Activated naive CD8-positive, alpha-beta T cell (primary cell): Measurements from ENCODE around the gene ASB15.

Experiments used
- H3K27ac Mint-ChIP-seq: one replicate; pipeline ENCODE4 v1.8.0; 2021; ENCODE audit warnings: mixed read lengths
- H3K27me3 Mint-ChIP-seq: one replicate; pipeline ENCODE4 v1.8.0; 2021; ENCODE audit warnings: mixed read lengths
- H3K36me3 Mint-ChIP-seq: one replicate; pipeline ENCODE4 v1.8.0; 2021; ENCODE audit warnings: mixed read lengths
- H3K4me1 Mint-ChIP-seq: one replicate; pipeline ENCODE4 v1.8.0; 2021; ENCODE audit warnings: low read depth, mixed read lengths
- H3K4me3 Mint-ChIP-seq: one replicate; pipeline ENCODE4 v1.8.0; 2021; ENCODE audit warnings: mild to moderate bottlenecking, mixed read lengths
- H3K9me3 Mint-ChIP-seq: one replicate; pipeline ENCODE4 v1.8.0; 2021; ENCODE audit warnings: low read depth, mixed read lengths

ASB15 gene

DNA sequence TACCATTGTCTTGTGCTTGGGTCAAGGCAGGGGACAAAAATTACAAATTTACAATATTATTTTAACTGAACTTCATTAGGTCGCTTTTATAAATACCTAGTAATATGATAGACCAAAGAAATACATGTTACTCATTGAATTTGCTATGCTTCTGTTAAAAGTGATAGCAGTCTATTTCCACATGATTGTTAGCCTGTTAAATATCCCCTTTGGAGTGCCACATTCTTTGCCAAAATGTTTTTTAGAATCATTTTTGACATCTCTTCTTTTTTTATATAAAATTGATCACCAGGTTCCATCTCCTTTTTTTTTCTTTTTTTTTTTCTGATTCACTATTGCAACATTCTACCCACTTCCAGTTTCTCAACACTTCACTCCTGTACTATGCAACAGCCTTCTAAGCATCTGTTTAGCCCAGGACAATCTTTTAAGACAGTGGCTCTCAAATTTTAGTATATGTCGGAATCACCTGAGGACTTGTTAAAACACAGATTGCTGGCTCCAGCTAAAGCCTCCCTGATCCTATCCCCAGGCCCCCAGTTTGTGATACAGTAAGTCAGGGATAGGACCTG is 27.6 kb upstream of the ASB15 start:
- no peaks in the 10 kb centered on the region for H3K36me3 Mint-ChIP-seq
- H3K27ac Mint-ChIP-seq, result no peak overlapping the region
- no peaks in the 10 kb centered on the region for H3K4me1 Mint-ChIP-seq
- no peaks in the 10 kb centered on the region for H3K9me3 Mint-ChIP-seq
- peaks cover 9% of the 10 kb centered on the region for H3K27me3 Mint-ChIP-seq
- no peak overlapping the region for H3K4me3 Mint-ChIP-seq

DNA sequence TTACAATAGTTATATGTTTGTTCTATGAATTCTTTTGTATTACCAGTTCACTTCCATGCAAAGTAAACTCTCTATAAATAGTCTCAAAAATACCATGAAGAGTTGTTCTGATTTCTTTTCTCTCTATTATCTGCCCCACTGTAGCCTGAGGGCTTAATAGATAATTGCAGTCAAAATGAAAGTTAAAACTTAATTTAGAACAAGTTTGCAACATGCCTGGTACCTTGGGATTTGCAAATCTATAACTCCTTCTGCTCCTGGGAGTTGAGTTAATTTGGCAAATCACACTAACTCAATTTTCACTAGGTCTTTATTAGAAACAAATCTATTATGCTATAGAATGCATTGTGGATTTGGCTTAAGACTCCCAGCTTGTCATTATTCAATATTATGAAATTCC is 22.2 kb upstream of the ASB15 start:
- H3K4me3 Mint-ChIP-seq, result no peak overlapping the region
- no peaks in the 10 kb centered on the region for H3K36me3 Mint-ChIP-seq
- no peaks in the 10 kb centered on the region for H3K4me1 Mint-ChIP-seq
- peaks cover 17% of the 10 kb centered on the region for H3K27me3 Mint-ChIP-seq
- H3K27ac Mint-ChIP-seq, result no peak overlapping the region
- no peaks in the 10 kb centered on the region for H3K9me3 Mint-ChIP-seq

DNA sequence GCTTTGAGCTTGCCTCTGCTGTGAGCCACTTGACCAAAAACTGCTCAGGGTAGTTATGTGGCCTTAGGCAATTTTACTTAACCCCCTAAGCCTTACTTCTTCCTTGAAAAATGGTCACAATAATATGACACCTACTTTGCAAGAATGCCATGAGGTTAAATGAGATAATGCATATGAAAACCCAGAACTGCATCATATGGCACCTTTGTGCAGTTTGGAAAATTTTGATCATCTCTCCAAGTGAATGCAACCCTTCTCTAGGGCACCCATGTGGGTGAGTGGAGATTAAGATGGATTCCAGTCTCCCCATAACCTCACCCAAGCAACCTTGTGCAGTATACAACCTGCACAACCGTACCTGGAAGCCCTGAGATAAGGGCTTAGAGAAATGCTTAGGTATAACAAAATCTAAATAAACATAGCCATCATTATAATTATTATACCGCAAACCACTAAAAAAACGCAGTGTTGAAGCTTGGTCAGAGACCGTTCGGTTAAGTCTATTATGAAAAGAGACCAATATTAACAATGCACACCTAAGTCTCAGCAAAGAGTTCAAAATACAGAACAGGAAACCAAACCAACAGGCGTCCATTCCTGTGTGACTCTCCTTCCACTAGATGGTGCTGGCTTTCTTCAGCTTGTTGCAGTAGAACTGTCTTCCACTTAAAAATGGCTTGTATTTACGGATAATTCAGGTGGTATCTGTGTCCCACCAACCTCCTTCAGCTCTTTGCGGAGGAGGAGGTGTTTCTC is 21.0 kb upstream of the ASB15 start:
- H3K27ac Mint-ChIP-seq, result no peak overlapping the region
- no peaks in the 10 kb centered on the region for H3K9me3 Mint-ChIP-seq
- no peaks in the 10 kb centered on the region for H3K4me1 Mint-ChIP-seq
- peaks cover 13% of the 10 kb centered on the region for H3K27me3 Mint-ChIP-seq
- H3K36me3 Mint-ChIP-seq, result no peaks in the 10 kb centered on the region
- H3K4me3 Mint-ChIP-seq, result no peak overlapping the region

DNA sequence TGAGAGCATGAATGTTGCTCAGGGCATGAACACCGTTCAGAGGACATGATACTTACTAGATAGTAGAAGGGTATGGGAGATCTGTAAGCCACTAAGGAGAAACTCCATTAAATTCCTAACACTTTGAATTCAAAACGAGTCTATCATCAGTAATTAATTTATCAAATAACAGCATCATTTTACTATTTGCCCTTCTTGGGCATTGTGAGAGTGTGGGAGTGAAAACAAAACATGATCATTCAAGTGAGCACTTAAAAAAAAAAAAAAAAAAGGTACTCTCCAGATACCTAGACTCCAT is 20.5 kb upstream of the ASB15 start:
- H3K4me3 Mint-ChIP-seq, result no peak overlapping the region
- no peaks in the 10 kb centered on the region for H3K4me1 Mint-ChIP-seq
- H3K27ac Mint-ChIP-seq, result no peak overlapping the region
- H3K36me3 Mint-ChIP-seq, result no peaks in the 10 kb centered on the region
- no peaks in the 10 kb centered on the region for H3K9me3 Mint-ChIP-seq
- peaks cover 13% of the 10 kb centered on the region for H3K27me3 Mint-ChIP-seq

DNA sequence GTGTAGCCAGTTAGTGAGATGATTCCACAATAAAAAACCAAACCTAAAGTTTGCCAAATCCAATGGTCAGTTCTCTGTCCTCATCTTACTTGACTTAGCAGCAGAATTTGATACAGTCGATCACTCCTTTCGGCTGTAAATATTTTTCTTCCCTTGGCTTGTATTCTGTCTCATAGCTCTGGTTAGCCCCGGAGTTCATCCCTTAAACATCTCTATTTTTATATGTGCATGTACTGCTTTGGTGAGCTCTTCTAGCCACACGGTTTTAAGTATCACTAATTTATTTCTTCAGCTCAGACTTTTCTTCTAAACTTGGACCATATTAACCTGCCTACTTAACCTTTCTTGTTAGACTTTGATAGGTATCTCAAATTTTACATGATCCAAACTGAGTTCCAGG is 17.8 kb upstream of the ASB15 start:
- Mint-ChIP-seq H3K4me1 (no peaks in the 10 kb centered on the region), H3K27ac (no peak overlapping the region), H3K36me3 (no peaks in the 10 kb centered on the region), H3K4me3 (no peak overlapping the region), H3K9me3 (no peaks in the 10 kb centered on the region), H3K27me3 (peaks cover 9% of the 10 kb centered on the region)

DNA sequence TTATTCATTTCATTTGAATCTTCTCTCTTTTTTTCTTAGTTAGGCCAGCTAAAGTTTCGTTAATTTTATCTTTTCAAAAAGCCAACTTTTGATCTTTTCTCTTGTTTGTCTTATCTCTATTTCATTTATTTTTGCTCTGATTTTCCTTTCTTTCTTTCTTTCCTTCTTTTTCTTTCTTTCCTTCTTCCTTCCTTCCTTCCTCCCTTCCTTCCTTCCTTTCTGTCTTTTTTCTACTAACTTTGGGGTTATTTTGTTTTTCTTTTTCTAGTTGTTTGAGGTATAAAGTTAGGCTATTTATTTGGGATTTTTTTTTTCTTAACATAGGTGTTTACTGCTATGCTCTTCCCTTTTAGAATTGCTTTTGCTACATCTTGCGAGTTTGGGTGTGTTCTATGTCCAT is 13.2 kb upstream of the ASB15 start:
- no peaks in the 10 kb centered on the region for H3K36me3 Mint-ChIP-seq
- H3K27me3 Mint-ChIP-seq, result peaks cover 18% of the 10 kb centered on the region
- H3K4me3 Mint-ChIP-seq, result no peak overlapping the region
- H3K27ac Mint-ChIP-seq, result no peak overlapping the region
- H3K4me1 Mint-ChIP-seq, result no peaks in the 10 kb centered on the region
- no peaks in the 10 kb centered on the region for H3K9me3 Mint-ChIP-seq

DNA sequence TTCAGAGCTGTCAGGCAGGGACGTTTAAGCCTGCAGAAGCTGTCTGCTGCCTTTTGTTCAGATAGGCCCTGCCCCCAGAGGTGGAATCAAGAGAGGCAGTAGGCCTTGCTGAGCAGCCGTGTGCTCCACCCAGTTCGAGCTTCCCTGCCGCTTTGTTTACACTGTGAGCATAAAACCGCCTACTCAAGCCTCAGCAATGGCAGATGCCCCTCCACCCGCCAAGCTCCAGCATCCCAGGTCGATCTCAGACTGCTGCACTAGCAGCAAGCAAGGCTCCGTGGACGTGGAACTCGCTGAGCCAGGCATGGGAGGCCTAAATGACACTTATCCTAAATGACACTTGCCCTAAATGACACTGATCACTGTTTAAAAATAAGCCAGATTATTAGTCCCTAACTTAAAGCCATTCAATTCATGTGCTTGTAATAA is 6.8 kb upstream of the ASB15 start:
- H3K27me3 Mint-ChIP-seq, result peaks cover 26% of the 10 kb centered on the region
- no peaks in the 10 kb centered on the region for H3K4me1 Mint-ChIP-seq
- no peak overlapping the region for H3K4me3 Mint-ChIP-seq
- no peak overlapping the region for H3K27ac Mint-ChIP-seq
- no peaks in the 10 kb centered on the region for H3K36me3 Mint-ChIP-seq
- no peaks in the 10 kb centered on the region for H3K9me3 Mint-ChIP-seq

DNA sequence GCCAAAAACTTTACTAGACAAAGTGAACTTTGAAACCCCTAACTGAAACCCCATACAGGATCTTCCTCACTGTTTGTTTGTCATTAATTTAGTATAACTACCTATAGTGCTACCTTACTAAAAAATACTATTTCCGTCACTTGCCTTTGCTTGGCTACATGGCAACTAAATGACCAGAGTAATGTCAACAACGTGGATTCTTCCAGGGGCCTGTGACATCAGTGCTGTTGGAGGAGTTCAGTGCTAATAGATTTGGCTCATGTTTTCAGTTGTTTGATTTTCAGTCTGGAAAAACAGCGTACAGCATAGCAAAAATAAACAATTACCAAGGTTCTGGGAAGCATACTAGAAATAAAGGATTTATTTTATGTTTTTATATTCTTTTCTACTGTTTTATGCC is 3.0 kb upstream of the ASB15 start:
- H3K4me3 Mint-ChIP-seq, result no peak overlapping the region
- no peaks in the 10 kb centered on the region for H3K9me3 Mint-ChIP-seq
- H3K27ac Mint-ChIP-seq, result no peak overlapping the region
- H3K4me1 Mint-ChIP-seq, result no peaks in the 10 kb centered on the region
- peaks cover 9% of the 10 kb centered on the region for H3K27me3 Mint-ChIP-seq
- no peaks in the 10 kb centered on the region for H3K36me3 Mint-ChIP-seq

DNA sequence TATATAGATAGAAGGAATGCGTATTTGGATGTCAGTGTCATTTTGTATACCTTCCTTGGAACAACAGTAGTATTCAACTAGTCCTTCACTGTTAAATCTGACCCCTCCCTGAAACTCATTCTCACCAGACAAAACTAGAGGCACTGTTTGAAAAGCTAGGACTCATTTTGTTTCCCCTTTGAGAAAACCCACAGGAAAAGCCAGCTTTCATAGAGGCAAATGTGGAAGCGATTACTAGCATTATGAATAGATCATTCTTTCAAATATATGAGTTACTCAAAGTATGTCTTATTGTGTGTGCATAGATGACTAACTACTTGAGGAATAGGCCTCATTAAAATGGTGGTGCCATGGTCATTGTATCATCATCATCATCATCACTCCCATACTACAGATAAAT is 1.9 kb upstream of the ASB15 start:
- Mint-ChIP-seq H3K27ac (no peak overlapping the region), H3K4me1 (no peaks in the 10 kb centered on the region), H3K36me3 (no peaks in the 10 kb centered on the region), H3K27me3 (peaks cover 6% of the 10 kb centered on the region), H3K4me3 (no peak overlapping the region), H3K9me3 (no peaks in the 10 kb centered on the region)

DNA sequence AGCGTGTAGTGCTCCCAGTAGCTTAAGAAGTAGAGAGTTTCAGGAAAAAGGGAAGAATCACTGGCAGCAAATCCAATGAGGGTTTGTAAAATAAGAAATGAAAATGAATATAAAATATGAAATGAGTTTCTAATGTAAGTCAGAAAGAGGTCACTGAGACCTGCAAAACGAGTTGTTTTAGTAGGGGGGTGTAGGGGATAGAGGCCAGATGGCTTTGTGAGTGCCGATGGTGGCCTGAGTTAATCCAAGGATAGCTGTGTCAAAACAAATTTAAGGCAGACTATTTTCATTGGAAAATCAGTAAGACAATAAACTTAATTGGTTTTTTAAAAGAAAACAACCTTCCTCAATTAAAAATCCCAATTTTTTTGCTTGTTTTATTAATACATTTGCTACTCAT is 745 bp upstream of the ASB15 start:
- H3K27me3 Mint-ChIP-seq, result peaks cover 4% of the 10 kb centered on the region
- no peak overlapping the region for H3K4me3 Mint-ChIP-seq
- no peaks in the 10 kb centered on the region for H3K9me3 Mint-ChIP-seq
- no peak overlapping the region for H3K27ac Mint-ChIP-seq
- no peaks in the 10 kb centered on the region for H3K4me1 Mint-ChIP-seq
- H3K36me3 Mint-ChIP-seq, result no peaks in the 10 kb centered on the region

DNA sequence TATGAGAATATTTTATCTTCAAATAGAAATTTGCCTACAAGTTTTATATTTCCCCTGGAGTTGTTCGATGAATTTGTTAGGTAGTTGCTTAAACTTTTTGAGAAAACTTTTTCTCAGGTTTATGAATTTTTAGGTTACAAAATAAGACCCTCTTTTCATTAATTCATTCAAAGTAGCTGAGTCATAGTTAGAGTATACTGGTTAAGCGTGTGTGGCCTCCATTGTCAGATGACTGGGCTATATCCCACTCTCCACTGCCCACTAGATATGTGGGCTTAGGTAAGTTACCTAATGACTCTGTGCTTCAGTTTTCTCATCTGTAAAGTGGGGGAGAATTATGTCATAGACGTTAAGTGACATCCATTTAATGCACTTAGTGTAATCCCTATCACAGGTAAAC is 1.0 kb downstream of the ASB15 start:
- H3K4me1 Mint-ChIP-seq, result no peaks in the 10 kb centered on the region
- H3K27ac Mint-ChIP-seq, result no peak overlapping the region
- no peak overlapping the region for H3K4me3 Mint-ChIP-seq
- no peaks in the 10 kb centered on the region for H3K36me3 Mint-ChIP-seq
- peaks cover 4% of the 10 kb centered on the region for H3K27me3 Mint-ChIP-seq
- no peaks in the 10 kb centered on the region for H3K9me3 Mint-ChIP-seq

DNA sequence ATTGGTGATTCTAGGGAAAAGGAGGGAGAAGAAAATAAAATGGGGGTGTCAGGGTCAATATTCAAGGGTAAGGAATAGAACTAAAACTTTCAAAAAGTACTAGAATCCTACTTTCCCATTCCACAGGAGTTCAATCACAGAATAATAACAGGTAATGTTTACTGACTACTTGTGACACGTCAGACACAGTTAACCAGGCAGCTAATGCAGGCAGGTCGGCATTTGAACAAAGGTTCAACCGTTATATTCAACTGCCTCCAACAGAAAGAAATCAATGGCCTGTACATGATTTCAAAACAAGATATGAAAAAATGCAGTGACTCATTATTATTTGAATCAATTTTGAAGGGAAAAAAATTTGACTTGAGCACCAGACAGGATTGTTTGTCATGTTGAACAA is 3.1 kb downstream of the ASB15 start:
- Mint-ChIP-seq H3K27ac (no peak overlapping the region), H3K4me1 (no peaks in the 10 kb centered on the region), H3K9me3 (no peaks in the 10 kb centered on the region), H3K36me3 (no peaks in the 10 kb centered on the region), H3K4me3 (no peak overlapping the region), H3K27me3 (no peaks in the 10 kb centered on the region)

DNA sequence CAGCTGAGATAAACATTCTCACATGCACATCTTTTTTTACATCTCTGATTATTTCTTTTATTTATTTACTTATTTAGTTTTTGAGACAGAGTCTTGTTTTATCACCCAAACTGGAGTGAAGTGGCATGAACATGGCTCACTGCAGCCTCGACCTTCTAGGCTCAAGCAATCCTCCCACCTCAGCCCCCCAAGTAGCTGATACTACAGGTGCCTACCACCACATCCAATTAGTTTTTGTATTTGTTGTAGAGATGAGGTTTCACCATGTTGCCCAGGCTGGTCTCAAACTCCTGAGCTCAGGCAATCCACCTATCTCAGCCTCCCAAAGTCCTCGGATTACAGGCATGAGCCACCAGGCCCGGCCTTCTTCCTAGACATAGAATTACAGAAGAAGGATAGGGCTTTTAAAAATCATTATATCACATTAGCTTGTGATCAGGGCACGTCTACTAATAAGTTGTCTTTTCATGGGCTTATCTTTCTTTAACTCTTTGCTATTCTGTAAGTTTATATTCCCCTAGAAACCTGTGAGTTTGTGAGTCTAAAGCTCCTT is 5.9 kb downstream of the ASB15 start:
- H3K27me3 Mint-ChIP-seq, result peaks cover 5% of the 10 kb centered on the region
- no peaks in the 10 kb centered on the region for H3K9me3 Mint-ChIP-seq
- no peaks in the 10 kb centered on the region for H3K36me3 Mint-ChIP-seq
- no peak overlapping the region for H3K27ac Mint-ChIP-seq
- H3K4me1 Mint-ChIP-seq, result no peaks in the 10 kb centered on the region
- no peak overlapping the region for H3K4me3 Mint-ChIP-seq

DNA sequence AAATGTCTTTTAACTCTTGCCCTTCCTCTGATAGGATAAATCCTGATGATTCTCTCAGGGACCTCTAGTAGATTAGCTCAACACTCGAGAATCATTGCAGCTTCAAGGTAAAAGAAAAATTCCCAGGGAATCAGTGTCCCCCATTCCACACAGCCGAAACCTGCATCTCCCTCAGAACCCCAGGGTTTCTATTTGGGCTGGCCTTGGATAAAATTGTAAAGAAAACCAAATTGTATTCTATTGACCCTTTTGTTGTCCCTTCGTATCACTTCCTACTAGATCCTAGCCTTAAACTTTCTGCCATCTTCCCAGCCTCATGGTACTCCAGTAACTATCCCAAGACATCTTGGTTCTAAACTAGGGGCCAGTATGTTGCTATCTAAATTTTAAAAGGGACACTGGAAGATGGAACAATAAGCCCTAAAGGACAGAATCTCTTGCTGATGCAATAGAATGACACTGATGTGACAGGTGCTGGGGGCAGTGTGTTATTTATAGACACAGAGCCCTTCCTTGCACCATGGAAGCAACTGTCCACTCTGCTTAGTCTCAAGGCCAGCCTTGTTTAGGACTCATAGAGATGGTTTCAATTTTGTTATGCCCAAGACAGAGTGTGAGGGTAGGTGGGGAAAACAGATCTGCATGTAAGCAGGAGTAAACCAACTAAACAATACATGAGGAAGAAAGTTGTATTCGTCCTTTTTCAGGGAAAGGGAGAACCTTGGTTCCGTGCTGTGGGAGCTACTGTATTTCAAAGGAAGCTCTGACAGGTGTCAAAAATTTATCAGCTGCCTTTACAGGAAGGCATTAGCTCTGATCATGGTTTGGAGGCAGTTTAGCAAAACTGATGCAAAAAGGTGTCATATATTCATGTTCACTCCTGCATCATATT is 7.6 kb downstream of the ASB15 start:
- Mint-ChIP-seq H3K27ac (no peak overlapping the region), H3K27me3 (peaks cover 5% of the 10 kb centered on the region), H3K4me3 (no peak overlapping the region), H3K9me3 (no peaks in the 10 kb centered on the region), H3K36me3 (no peaks in the 10 kb centered on the region), H3K4me1 (no peaks in the 10 kb centered on the region)

DNA sequence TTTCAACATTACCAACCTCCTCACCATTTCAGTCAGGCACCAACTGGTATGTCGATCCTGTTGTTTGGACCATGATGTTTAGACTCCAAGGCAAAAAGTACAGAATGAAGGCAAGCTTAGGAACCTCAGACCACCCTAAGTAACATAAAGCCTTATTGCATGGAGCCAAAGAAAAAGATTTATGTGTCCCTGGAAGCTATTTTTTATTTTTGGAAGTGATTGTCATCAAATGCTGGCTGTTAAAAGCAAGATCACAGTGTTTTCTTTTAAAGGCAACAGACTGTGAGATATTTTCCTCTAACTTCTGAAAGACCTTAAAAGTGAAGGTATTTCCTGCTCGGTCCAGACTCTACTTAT is 8.2 kb downstream of the ASB15 start:
- H3K27me3 Mint-ChIP-seq, result peaks cover 5% of the 10 kb centered on the region

More for the DNA sequence above, 8.2 kb downstream of the ASB15 start:
- Mint-ChIP-seq H3K27ac (no peak overlapping the region), H3K4me3 (no peak overlapping the region), H3K36me3 (no peaks in the 10 kb centered on the region), H3K9me3 (no peaks in the 10 kb centered on the region), H3K4me1 (no peaks in the 10 kb centered on the region)
